A549 (cell line): ENCODE results near the gene SLC48A1. TPM values are rescaled to one million over a fixed set of nuclear protein-coding genes. Genes with fewer than 3 reads are reported as not detected.

Source experiments
- ATAC-seq, 2 experiments: fragments of 200-7000 bp in 1 of 2; fragments of >200 bp in 1 of 2; cut with Nextera tagmentation in 1 of 2; cut with Tn5 transposase in 1 of 2; 3 replicates each; pipeline versions ENCODE4 v1.8.0 to v1.9.1; 2018 to 2020; ENCODE audit warnings: mild to moderate bottlenecking in 1 of 2, moderate library complexity in 1 of 2
- CTCF ChIA-PET: fragments of 300-600 bp; sonication (Branson Sonifier 250); formaldehyde crosslinking; extraction: SDS; loops from one replicate; lab custom pipeline; 2021; ENCODE audit warnings: antibody characterized with exemption, inconsistent platforms; lab: Yijun Ruan, JAX
- POLR2A ChIA-PET: fragments of 350-600 bp; formaldehyde crosslinking; extraction: SDS; loops from one replicate; lab custom pipeline; 2021; ENCODE audit warnings: antibody characterized with exemption, inconsistent platforms; lab: Yijun Ruan, JAX
- DNase-seq, 2 experiments: peaks; one replicate each; pipeline versions ENCODE4 v3.0.0 to v3.0.0-alpha.2; 2011 to 2016; ENCODE audit warnings: low read depth in 1 of 2, low spot score in 1 of 2
- FAIRE-seq: peaks from 2 replicates; lab custom pipeline; 2011; peaks lifted over from hg19 to GRCh38; lab: Jason Lieb, UNC
- H3K27ac ChIP-seq, 2 experiments: fragments of >200 bp; sonication (Bioruptor Twin); formaldehyde crosslinking; 3 replicates each; pipeline ENCODE4 v1.5.1; 2016 to 2017
- H3K4me1 ChIP-seq: fragments of >200 bp; sonication (Bioruptor Twin); formaldehyde crosslinking; 3 replicates; pipeline ENCODE4 v1.6.1; 2016
- H3K4me2 ChIP-seq: fragments of >200 bp; sonication (Bioruptor Twin); formaldehyde crosslinking; 3 replicates; pipeline ENCODE4 v1.6.1; 2016
- H3K4me3 ChIP-seq: fragments of >200 bp; sonication (Bioruptor Twin); formaldehyde crosslinking; 3 replicates; pipeline ENCODE4 v1.5.1; 2016
- H3K9me3 ChIP-seq: fragments of >200 bp; sonication (Bioruptor Twin); formaldehyde crosslinking; 3 replicates; pipeline ENCODE4 v1.6.1; 2016
- CBX2 ChIP-seq: fragments of 200-600 bp; sonication (generic); IDR thresholded peaks from 2 replicates; pipeline ENCODE4 v1.6.1; 2016; ENCODE audit warnings: low read depth, mild to moderate bottlenecking, borderline replicate concordance
- CEBPB ChIP-seq, 2 experiments: fragments of >200 bp in 1 of 2; sonication (Bioruptor Twin) in 1 of 2; formaldehyde crosslinking in 1 of 2; IDR thresholded peaks; 2 replicates each; pipeline ENCODE4 v1.6.1; 2012 to 2016
- CTCF ChIP-seq: fragments of >200 bp; sonication (Bioruptor Twin); formaldehyde crosslinking; IDR thresholded peaks from 3 replicates; pipeline ENCODE4 v1.5.1; 2016
- EHF ChIP-seq: fragments of 250-450 bp; sonication (Bioruptor Pico); IDR thresholded peaks from 2 replicates; pipeline ENCODE4 v1.5.0; 2020; ENCODE audit warnings: mild to moderate bottlenecking
- EHMT2 ChIP-seq: fragments of 200-600 bp; sonication (generic); IDR thresholded peaks from 2 replicates; pipeline ENCODE4 v1.6.1; 2016; ENCODE audit warnings: antibody characterized with exemption, low read depth, mild to moderate bottlenecking, moderate library complexity
- FOSB ChIP-seq: fragments of 250-450 bp; sonication (Bioruptor Pico); IDR thresholded peaks from 2 replicates; pipeline ENCODE4 v1.5.0; 2020; ENCODE audit warnings: mild to moderate bottlenecking, moderate library complexity
- GATA3 ChIP-seq: IDR thresholded peaks from 2 replicates; pipeline ENCODE4 v1.6.1; 2012; ENCODE audit warnings: borderline replicate concordance
- HDAC2 ChIP-seq: fragments of 200-600 bp; sonication (generic); IDR thresholded peaks from 2 replicates; pipeline ENCODE4 v1.6.1; 2016
- HEYL ChIP-seq: fragments of 250-450 bp; sonication (Bioruptor Pico); IDR thresholded peaks from 2 replicates; pipeline ENCODE4 v1.8.0; 2021; ENCODE audit warnings: mild to moderate bottlenecking, moderate library complexity
- HOXB13 ChIP-seq: fragments of 250-450 bp; sonication (Bioruptor Pico); IDR thresholded peaks from 2 replicates; pipeline ENCODE4 v1.5.0; 2020; ENCODE audit warnings: low read depth, mild to moderate bottlenecking, moderate library complexity
- HOXB5 ChIP-seq: fragments of 250-450 bp; sonication (Bioruptor Pico); IDR thresholded peaks from 2 replicates; pipeline ENCODE4 v1.5.0; 2020; ENCODE audit warnings: mild to moderate bottlenecking, moderate library complexity
- JUN ChIP-seq, 2 experiments: fragments of >200 bp; sonication (Bioruptor Twin); formaldehyde crosslinking; IDR thresholded peaks; 2 replicates in 1 of 2; 3 replicates in 1 of 2; pipeline ENCODE4 v1.6.1; 2016 to 2017
- JUNB ChIP-seq: fragments of >200 bp; sonication (Bioruptor Twin); formaldehyde crosslinking; IDR thresholded peaks from 2 replicates; pipeline ENCODE4 v1.6.1; 2016
- KDM5A ChIP-seq: fragments of 200-600 bp; sonication (generic); IDR thresholded peaks from 2 replicates; pipeline ENCODE4 v1.6.1; 2016; ENCODE audit warnings: antibody characterized with exemption, mild to moderate bottlenecking
- MAX ChIP-seq: IDR thresholded peaks from 2 replicates; pipeline ENCODE4 v1.6.1; 2012
- MAZ ChIP-seq: fragments of 150-350 bp; IDR thresholded peaks from 2 replicates; pipeline ENCODE4 v1.6.1; 2014; ENCODE audit warnings: antibody characterized with exemption, low read depth, low read length, borderline replicate concordance
- MYC ChIP-seq: IDR thresholded peaks from 2 replicates; pipeline ENCODE4 v1.6.1; 2012; ENCODE audit warnings: mild to moderate bottlenecking, inconsistent platforms, low read length, improper control_type of control experiment, borderline replicate concordance
- PHF8 ChIP-seq: fragments of 200-600 bp; sonication (generic); IDR thresholded peaks from 2 replicates; pipeline ENCODE4 v1.6.1; 2016; ENCODE audit warnings: low read depth, mild to moderate bottlenecking, antibody characterized with exemption, moderate library complexity, borderline replicate concordance
- POLR2A ChIP-seq: IDR thresholded peaks from 2 replicates; pipeline ENCODE4 v1.6.1; 2012; ENCODE audit warnings: mild to moderate bottlenecking, low read length
- RFX5 ChIP-seq: fragments of 450-650 bp; IDR thresholded peaks from 2 replicates; pipeline ENCODE4 v1.7.1; 2014; ENCODE audit warnings: antibody characterized with exemption, mild to moderate bottlenecking, moderate library complexity
- RNF2 ChIP-seq: fragments of 200-600 bp; sonication (generic); IDR thresholded peaks from 2 replicates; pipeline ENCODE4 v1.6.1; 2016; ENCODE audit warnings: low read depth, mild to moderate bottlenecking, antibody characterized with exemption, moderate library complexity, borderline replicate concordance
- ZC3H11A ChIP-seq: fragments of 450-650 bp; IDR thresholded peaks from 2 replicates; pipeline ENCODE4 v1.6.1; 2014; ENCODE audit warnings: antibody characterized with exemption, mild to moderate bottlenecking
- ZFP36 ChIP-seq: fragments of 450-650 bp; IDR thresholded peaks from 2 replicates; pipeline ENCODE4 v1.6.1; 2014; ENCODE audit warnings: borderline replicate concordance; ENCODE audit not compliant: partially characterized antibody
- ZNF302 ChIP-seq: fragments of 250-450 bp; sonication (Bioruptor Pico); IDR thresholded peaks from 2 replicates; pipeline ENCODE4 v1.9.0; 2021; ENCODE audit warnings: inconsistent platforms, mild to moderate bottlenecking, moderate library complexity
- ZSCAN20 ChIP-seq: fragments of 250-450 bp; sonication (Bioruptor Pico); IDR thresholded peaks from 2 replicates; pipeline ENCODE4 v1.8.0; 2022; ENCODE audit warnings: mild to moderate bottlenecking, moderate library complexity
- WGBS: methylation state at CpG from one replicate; pipeline ENCODE4 v1.1.6; 2017; ENCODE audit errors: missing lambda C conversion rate; 5-methylcytosine and 5-hydroxymethylcytosine counted together
- polyA plus RNA-seq, 4 experiments: library from polyadenylated mRNA; depleted of rRNA in 3 of 4; stranded (reverse); fragments of >200 nt; fragmentation: RNase III in 1 of 4; extraction: RNeasy Plus Mini Kit Qiagen cat#74134 plus additional on column Dnase treatment in 1 of 4; gene quantifications; 2 replicates in 3 of 4; 3 replicates in 1 of 4; pipeline ENCODE4 v1.2.3, GENCODE V29; 2011 to 2017
- TF ChIP-seq, protein P1 (sequence below): fragments of 200-600 bp; sonication (generic); IDR thresholded peaks from 2 replicates; pipeline ENCODE4 v1.6.1; 2016; ENCODE audit warnings: antibody characterized with exemption, mild to moderate bottlenecking, moderate library complexity
- TF ChIP-seq, protein P2 (sequence below): IDR thresholded peaks from 2 replicates; pipeline ENCODE4 v1.6.1; 2012

SLC48A1 gene
- polyA plus RNA-seq, 2 of the 4 experiments (the other 2 are of a cell fraction) = 25.1 to 32.6 TPM

- H3K4me2 ChIP-seq = no peak overlapping the region
- TF ChIP-seq HEYL (CRISPR knock-in tag) (no peak), HOXB5 (CRISPR knock-in tag) (no peak), RFX5 (no peak), MAX (no peak), EHF (CRISPR knock-in tag) (no peak), RNF2 (no peak), JUN (IDR thresholded peaks at IDR 0.05) (no peak), HOXB13 (CRISPR knock-in tag) (no peak), CEBPB (IDR thresholded peaks at IDR 0.05) (no peak), MAZ (no peak), ZNF302 (no peak), PHF8 (no peak), CBX2 (no peak), KDM5A (no peak), POLR2A (no peak), MYC (no peak)
- TF ChIP-seq, protein P1, sequence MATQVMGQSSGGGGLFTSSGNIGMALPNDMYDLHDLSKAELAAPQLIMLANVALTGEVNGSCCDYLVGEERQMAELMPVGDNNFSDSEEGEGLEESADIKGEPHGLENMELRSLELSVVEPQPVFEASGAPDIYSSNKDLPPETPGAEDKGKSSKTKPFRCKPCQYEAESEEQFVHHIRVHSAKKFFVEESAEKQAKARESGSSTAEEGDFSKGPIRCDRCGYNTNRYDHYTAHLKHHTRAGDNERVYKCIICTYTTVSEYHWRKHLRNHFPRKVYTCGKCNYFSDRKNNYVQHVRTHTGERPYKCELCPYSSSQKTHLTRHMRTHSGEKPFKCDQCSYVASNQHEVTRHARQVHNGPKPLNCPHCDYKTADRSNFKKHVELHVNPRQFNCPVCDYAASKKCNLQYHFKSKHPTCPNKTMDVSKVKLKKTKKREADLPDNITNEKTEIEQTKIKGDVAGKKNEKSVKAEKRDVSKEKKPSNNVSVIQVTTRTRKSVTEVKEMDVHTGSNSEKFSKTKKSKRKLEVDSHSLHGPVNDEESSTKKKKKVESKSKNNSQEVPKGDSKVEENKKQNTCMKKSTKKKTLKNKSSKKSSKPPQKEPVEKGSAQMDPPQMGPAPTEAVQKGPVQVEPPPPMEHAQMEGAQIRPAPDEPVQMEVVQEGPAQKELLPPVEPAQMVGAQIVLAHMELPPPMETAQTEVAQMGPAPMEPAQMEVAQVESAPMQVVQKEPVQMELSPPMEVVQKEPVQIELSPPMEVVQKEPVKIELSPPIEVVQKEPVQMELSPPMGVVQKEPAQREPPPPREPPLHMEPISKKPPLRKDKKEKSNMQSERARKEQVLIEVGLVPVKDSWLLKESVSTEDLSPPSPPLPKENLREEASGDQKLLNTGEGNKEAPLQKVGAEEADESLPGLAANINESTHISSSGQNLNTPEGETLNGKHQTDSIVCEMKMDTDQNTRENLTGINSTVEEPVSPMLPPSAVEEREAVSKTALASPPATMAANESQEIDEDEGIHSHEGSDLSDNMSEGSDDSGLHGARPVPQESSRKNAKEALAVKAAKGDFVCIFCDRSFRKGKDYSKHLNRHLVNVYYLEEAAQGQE = no peak
- ATAC-seq = no peak
- H3K4me1 ChIP-seq = no peaks in the 10 kb centered on the region
- DNase-seq = no peak
- 82% methylated on average over 8 of the region's 8 CpGs for WGBS
- FAIRE-seq = no peak
- ChIA-PET POLR2A (interaction anchor here (1.1 kb wide), 1 partner anchor 24 kb away, joined by 3 read pairs; the partner anchor contains the start of gene RPAP3), CTCF (interaction anchor here (1.3 to 43.9 kb wide), 5 partner anchors 11 to 107 kb away, joined by 3 to 1399 read pairs (median 202); partner anchors contain the start of gene SLC48A1)
- no peak overlapping the region for H3K4me3 ChIP-seq
- no peaks in the 10 kb centered on the region for H3K9me3 ChIP-seq
- H3K27ac ChIP-seq = no peak overlapping the region
Observed at GRCh38 chr12:47730341-47730744, 42.7 kb upstream of the SLC48A1 start.

- no peak overlapping the region for H3K4me2 ChIP-seq
- POLR2A ChIA-PET = no interaction called here
- H3K4me3 ChIP-seq = no peak overlapping the region
- H3K4me1 ChIP-seq = no peaks in the 10 kb centered on the region
- no peaks in the 10 kb centered on the region for H3K9me3 ChIP-seq
- no peak for DNase-seq
- FAIRE-seq = no peak
- CTCF ChIA-PET = interaction anchor here (1.1 to 43.9 kb wide), 7 partner anchors 9 to 117 kb away, joined by 3 to 1399 read pairs (median 6); partner anchors contain the start of gene SLC48A1
- no peak overlapping the region for H3K27ac ChIP-seq
- no peak for TF ChIP-seq CTCF
- TF ChIP-seq FOSB (CRISPR knock-in tag) = no peak
- no peak for TF ChIP-seq HDAC2
- TF ChIP-seq JUNB = no peak
- TF ChIP-seq GATA3 = no peak
- TF ChIP-seq EHF (CRISPR knock-in tag) = no peak
- TF ChIP-seq CBX2 = no peak
- no peak for TF ChIP-seq ZSCAN20 (CRISPR knock-in tag)
- no peak for TF ChIP-seq HOXB13 (CRISPR knock-in tag)
- TF ChIP-seq EHMT2 = no peak
- TF ChIP-seq ZC3H11A = no peak
- TF ChIP-seq, protein P1 = no peak
- TF ChIP-seq, protein P2, sequence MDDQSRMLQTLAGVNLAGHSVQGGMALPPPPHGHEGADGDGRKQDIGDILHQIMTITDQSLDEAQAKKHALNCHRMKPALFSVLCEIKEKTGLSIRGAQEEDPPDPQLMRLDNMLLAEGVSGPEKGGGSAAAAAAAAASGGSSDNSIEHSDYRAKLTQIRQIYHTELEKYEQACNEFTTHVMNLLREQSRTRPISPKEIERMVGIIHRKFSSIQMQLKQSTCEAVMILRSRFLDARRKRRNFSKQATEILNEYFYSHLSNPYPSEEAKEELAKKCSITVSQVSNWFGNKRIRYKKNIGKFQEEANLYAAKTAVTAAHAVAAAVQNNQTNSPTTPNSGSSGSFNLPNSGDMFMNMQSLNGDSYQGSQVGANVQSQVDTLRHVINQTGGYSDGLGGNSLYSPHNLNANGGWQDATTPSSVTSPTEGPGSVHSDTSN = no peak
- TF ChIP-seq HOXB5 (CRISPR knock-in tag) = no peak
- no peak for TF ChIP-seq ZFP36
- ATAC-seq = no peak
- WGBS = 50% methylated on average over 5 of the region's 5 CpGs
Observed at GRCh38 chr12:47731723-47732122, 41.3 kb upstream of the SLC48A1 start.
